Astrocyte (in vitro differentiated cells and primary cell): Measurements from ENCODE around the gene RAPGEF5. TPM values are rescaled to one million over a fixed set of nuclear protein-coding genes. Genes with fewer than 3 reads are reported as not detected.

ENCODE experiments used
- DNase-seq: peaks from one replicate; pipeline ENCODE4 v3.0.0-alpha.2; 2010; ENCODE audit warnings: low read depth
- FAIRE-seq: peaks from 2 replicates; lab custom pipeline; 2011; peaks lifted over from hg19 to GRCh38; lab: Jason Lieb, UNC
- H2AFZ ChIP-seq: 2 replicates; pipeline ENCODE4 v1.6.0; 2012; ENCODE audit warnings: low read depth, low read length, inconsistent platforms
- H3K27ac ChIP-seq: 2 replicates; pipeline ENCODE4 v1.5.1; 2011; ENCODE audit warnings: low read depth, low read length, inconsistent platforms
- H3K27me3 ChIP-seq: 2 replicates; pipeline ENCODE4 v1.6.0; 2011; ENCODE audit warnings: low read length, inconsistent platforms; ENCODE audit not compliant: insufficient read depth
- H3K36me3 ChIP-seq: 2 replicates; pipeline ENCODE4 v1.5.1; 2011; ENCODE audit warnings: low read length, inconsistent platforms; ENCODE audit not compliant: insufficient read depth
- H3K4me1 ChIP-seq: 2 replicates; pipeline ENCODE4 v1.5.1; 2011; ENCODE audit warnings: low read length, inconsistent platforms; ENCODE audit not compliant: insufficient read depth
- H3K4me2 ChIP-seq: 2 replicates; pipeline ENCODE4 v1.6.0; 2012; ENCODE audit warnings: low read length, inconsistent platforms
- H3K4me3 ChIP-seq: 2 replicates; pipeline ENCODE4 v1.5.1; 2011; ENCODE audit warnings: low read depth, mild to moderate bottlenecking, low read length, inconsistent platforms; ENCODE audit not compliant: insufficient read depth
- H3K79me2 ChIP-seq: 2 replicates; pipeline ENCODE4 v1.6.0; 2012; ENCODE audit warnings: mild to moderate bottlenecking, low read length, inconsistent platforms; ENCODE audit not compliant: insufficient read depth
- H3K9ac ChIP-seq: 2 replicates; pipeline ENCODE4 v1.6.0; 2012; ENCODE audit warnings: mild to moderate bottlenecking, low read length, inconsistent platforms
- H3K9me3 ChIP-seq: 2 replicates; pipeline ENCODE4 v1.5.1; 2012; ENCODE audit warnings: low read depth, mild to moderate bottlenecking, low read length, inconsistent platforms; ENCODE audit not compliant: insufficient read depth
- H4K20me1 ChIP-seq: 2 replicates; pipeline ENCODE4 v1.6.0; 2012; ENCODE audit warnings: low read length, inconsistent platforms; ENCODE audit not compliant: insufficient read depth
- H3K27ac Mint-ChIP-seq: one replicate; pipeline ENCODE4 v1.8.0; 2021; ENCODE audit warnings: mild to moderate bottlenecking, mixed read lengths; ENCODE audit not compliant: unreplicated experiment
- H3K27me3 Mint-ChIP-seq: one replicate; pipeline ENCODE4 v1.8.0; 2021; ENCODE audit warnings: low read depth, mixed read lengths; ENCODE audit not compliant: unreplicated experiment
- H3K36me3 Mint-ChIP-seq: one replicate; pipeline ENCODE4 v1.8.0; 2021; ENCODE audit warnings: low read depth, mixed read lengths; ENCODE audit not compliant: unreplicated experiment
- H3K4me1 Mint-ChIP-seq: one replicate; pipeline ENCODE4 v1.8.0; 2021; ENCODE audit warnings: low read depth, mixed read lengths; ENCODE audit not compliant: unreplicated experiment
- H3K4me3 Mint-ChIP-seq: one replicate; pipeline ENCODE4 v1.8.0; 2021; ENCODE audit warnings: mild to moderate bottlenecking, moderate library complexity, mixed read lengths; ENCODE audit not compliant: unreplicated experiment
- H3K9me3 Mint-ChIP-seq: one replicate; pipeline ENCODE4 v1.8.0; 2021; ENCODE audit warnings: mild to moderate bottlenecking, mixed read lengths; ENCODE audit not compliant: unreplicated experiment
- CTCF ChIP-seq: IDR thresholded peaks from 2 replicates; pipeline ENCODE4 v1.5.1; 2011; ENCODE audit warnings: low read depth, mild to moderate bottlenecking, inconsistent platforms, low read length, moderate library complexity; ENCODE audit not compliant: insufficient read depth
- EZH2 ChIP-seq: IDR thresholded peaks from 2 replicates; pipeline ENCODE4 v1.6.1; 2012; ENCODE audit warnings: mild to moderate bottlenecking, low read length, inconsistent platforms; ENCODE audit not compliant: insufficient read depth
- total RNA-seq: library from RNA; stranded (reverse); gene quantifications from 2 replicates; pipeline ENCODE4 v1.2.1, GENCODE V29; 2021

Gene RAPGEF5
- total RNA-seq, 1 donor from 2014 or later = 1.0 TPM

GRCh38 chr7:22194658-22195273 lies 162.2 kb downstream of the RAPGEF5 start:
- Histone ChIP-seq H2AFZ (no peak overlapping the region), H3K4me3 (no peak overlapping the region), H3K4me2 (no peak overlapping the region), H3K79me2 (no peaks in the 10 kb centered on the region), H3K27ac (no peak overlapping the region), H3K36me3 (no peaks in the 10 kb centered on the region), H4K20me1 (no peaks in the 10 kb centered on the region), H3K9ac (no peak overlapping the region), H3K9me3 (no peaks in the 10 kb centered on the region), H3K27me3 (peaks cover 5% of the 10 kb centered on the region), H3K4me1 (peaks cover 3% of the 10 kb centered on the region)
- Mint-ChIP-seq H3K36me3 (no peaks in the 10 kb centered on the region), H3K27ac (no peak overlapping the region), H3K4me3 (no peak overlapping the region), H3K27me3 (peaks cover 24% of the 10 kb centered on the region), H3K9me3 (no peaks in the 10 kb centered on the region), H3K4me1 (peaks cover 10% of the 10 kb centered on the region)
- TF ChIP-seq CTCF (no peak), EZH2 (no peak)
- DNase-seq = no peak
- no peak for FAIRE-seq

GRCh38 chr7:22193450-22193983 lies 163.4 kb downstream of the RAPGEF5 start:
- peaks cover 5% of the 10 kb centered on the region for H3K27me3 ChIP-seq
- H3K4me1 ChIP-seq = peaks cover 3% of the 10 kb centered on the region
- no peak overlapping the region for H3K27ac Mint-ChIP-seq
- FAIRE-seq (no peak), DNase-seq (peak; percentile 50)
- H3K4me3 ChIP-seq = peak overlapping the region; percentile 45
- no peaks in the 10 kb centered on the region for H4K20me1 ChIP-seq
- no peaks in the 10 kb centered on the region for H3K9me3 Mint-ChIP-seq
- no peaks in the 10 kb centered on the region for H3K36me3 Mint-ChIP-seq
- no peak for TF ChIP-seq EZH2
- no peak for TF ChIP-seq CTCF
- H3K4me3 Mint-ChIP-seq = peak overlapping the region; percentile 75
- H3K9ac ChIP-seq = peak overlapping the region; percentile 48
- no peaks in the 10 kb centered on the region for H3K79me2 ChIP-seq
- H3K36me3 ChIP-seq = no peaks in the 10 kb centered on the region
- peaks cover 24% of the 10 kb centered on the region for H3K27me3 Mint-ChIP-seq
- peaks cover 6% of the 10 kb centered on the region for H3K4me1 Mint-ChIP-seq
- H2AFZ ChIP-seq = peak overlapping the region; percentile 63
- no peak overlapping the region for H3K27ac ChIP-seq
- peak overlapping the region; percentile 90 for H3K4me2 ChIP-seq
- H3K9me3 ChIP-seq = no peaks in the 10 kb centered on the region

GRCh38 chr7:22192801-22193200 lies 164.2 kb downstream of the RAPGEF5 start:
- H3K9me3 Mint-ChIP-seq = no peaks in the 10 kb centered on the region
- Histone ChIP-seq H4K20me1 (no peaks in the 10 kb centered on the region), H3K36me3 (no peaks in the 10 kb centered on the region), H3K9me3 (no peaks in the 10 kb centered on the region), H3K27me3 (peaks cover 5% of the 10 kb centered on the region), H2AFZ (no peak overlapping the region), H3K4me3 (no peak overlapping the region), H3K27ac (no peak overlapping the region), H3K9ac (no peak overlapping the region), H3K79me2 (no peaks in the 10 kb centered on the region), H3K4me1 (peaks cover 3% of the 10 kb centered on the region), H3K4me2 (peak overlapping the region; percentile 90)
- no peak overlapping the region for H3K4me3 Mint-ChIP-seq
- no peak for TF ChIP-seq EZH2
- TF ChIP-seq CTCF = no peak
- H3K36me3 Mint-ChIP-seq = no peaks in the 10 kb centered on the region
- no peak overlapping the region for H3K27ac Mint-ChIP-seq
- H3K4me1 Mint-ChIP-seq = peaks cover 6% of the 10 kb centered on the region
- DNase-seq (no peak), FAIRE-seq (no peak)
- peaks cover 24% of the 10 kb centered on the region for H3K27me3 Mint-ChIP-seq
